Activated gamma-delta T cell treated with anti-CD3 and anti-CD28 coated beads, Interleukin-2, amount 50 U/mL, for 16 hours (primary cell): Measurements from ENCODE around the gene WDR13.
"Not testable (repeated sequence)": the region's sequence is repeated elsewhere in the genome, so short reads cannot be mapped to it uniquely, and the experiment has no call there.

Experiments
- DNase-seq: peaks from one replicate; pipeline ENCODE4 v3.0.0-alpha.2; 2020; ENCODE audit warnings: low read depth

Gene WDR13

DNA sequence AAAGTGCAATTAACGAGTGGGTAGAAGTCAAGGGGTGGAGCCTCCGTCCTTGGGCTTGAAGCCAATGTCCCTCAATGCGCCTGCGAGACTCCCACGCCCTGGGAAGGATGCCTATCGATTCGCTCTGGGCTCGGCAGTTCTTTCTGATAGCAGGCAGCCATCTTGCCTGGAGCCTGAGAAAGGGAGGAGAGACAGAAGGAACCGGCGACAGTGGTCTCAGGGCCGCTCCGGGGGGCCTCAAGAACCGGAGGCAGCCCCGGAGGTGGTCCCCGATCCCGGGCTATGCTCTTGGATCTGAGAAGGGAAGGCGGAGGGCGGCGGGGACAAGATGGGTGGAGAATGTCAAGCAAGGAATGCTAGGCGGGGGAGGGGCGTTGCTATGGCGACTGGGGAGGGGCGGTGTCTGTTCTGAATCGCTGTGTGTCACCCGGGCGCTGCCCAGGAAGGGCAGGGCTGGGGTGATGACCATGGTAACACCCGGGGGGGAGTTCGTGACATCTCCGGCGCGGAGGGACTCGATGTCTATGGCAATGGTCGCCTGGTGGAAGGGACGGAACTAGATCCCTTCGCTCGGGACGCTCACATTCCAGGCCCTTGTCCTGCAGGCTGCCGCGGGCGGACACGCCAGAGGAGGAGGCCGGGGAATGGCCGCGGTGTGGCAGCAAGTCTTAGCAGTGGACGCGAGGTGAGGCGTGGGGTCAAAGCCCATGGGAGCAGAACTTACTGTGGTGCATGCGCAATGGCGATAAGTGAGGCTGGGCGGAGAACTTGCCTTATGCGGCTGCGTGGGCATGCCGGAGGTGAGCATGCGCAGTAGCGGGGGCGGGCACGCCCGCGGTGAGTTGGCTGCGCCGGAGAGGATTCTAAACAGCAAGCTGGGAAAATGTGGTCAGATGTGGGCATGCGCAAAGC is at the start of gene WDR13:
WDR13 (plus strand) TSS at position 140 of the 912 bp plus-strand sequence; CDS start at position 645, 505 bp downstream.
- DNase-seq = peak; percentile 78

DNA sequence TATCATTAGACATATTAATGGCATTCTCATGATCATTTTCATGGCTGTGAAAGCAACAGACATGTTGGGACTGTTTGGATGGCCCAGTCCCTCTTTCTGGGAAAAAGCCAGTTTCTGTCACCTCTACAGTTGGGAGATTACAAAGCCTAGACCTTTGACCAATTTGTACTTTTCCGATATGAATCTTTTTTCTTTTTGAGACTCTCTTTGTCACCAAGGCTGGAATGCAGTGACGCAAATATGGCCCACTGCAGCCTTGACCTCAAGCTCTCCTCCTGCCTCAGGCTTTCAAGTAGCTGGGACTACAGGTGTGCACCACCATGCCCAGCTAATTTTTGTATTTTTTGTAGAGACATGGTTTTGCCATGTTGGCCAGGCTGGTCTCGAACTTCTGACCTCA is 48.4 kb upstream of the WDR13 start:
- DNase-seq = no peak

- not testable (repeated sequence) for DNase-seq
These were observed 41.5 kb upstream of the WDR13 start for GRCh38 chrX:48555731-48556325.

GRCh38 chrX:48558271-48558670 is 39.0 kb upstream of the WDR13 start:
- no peak for DNase-seq

- DNase-seq = no peak
These were observed 37.7 kb upstream of the WDR13 start for GRCh38 chrX:48559636-48560035.

- DNase-seq = no peak
These were observed 37.2 kb upstream of the WDR13 start for GRCh38 chrX:48560056-48560455.

DNA sequence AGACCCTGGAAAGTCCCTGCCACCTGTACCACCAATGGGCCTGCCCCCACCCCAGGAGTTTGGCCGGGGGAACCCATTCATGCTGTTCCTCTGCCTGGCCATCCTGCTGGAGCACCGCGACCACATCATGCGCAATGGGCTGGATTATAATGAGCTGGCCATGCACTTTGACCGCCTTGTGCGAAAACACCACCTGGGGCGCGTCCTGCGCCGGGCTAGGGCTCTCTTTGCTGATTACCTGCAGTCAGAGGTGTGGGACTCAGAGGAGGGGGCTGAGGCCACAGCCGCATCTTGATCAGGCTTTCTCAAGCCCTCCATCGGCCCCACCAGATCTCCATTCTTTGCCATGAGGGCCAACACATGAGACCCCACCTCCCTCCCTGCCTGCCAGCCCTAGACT is 36.6 kb upstream of the WDR13 start:
- no peak for DNase-seq

DNA sequence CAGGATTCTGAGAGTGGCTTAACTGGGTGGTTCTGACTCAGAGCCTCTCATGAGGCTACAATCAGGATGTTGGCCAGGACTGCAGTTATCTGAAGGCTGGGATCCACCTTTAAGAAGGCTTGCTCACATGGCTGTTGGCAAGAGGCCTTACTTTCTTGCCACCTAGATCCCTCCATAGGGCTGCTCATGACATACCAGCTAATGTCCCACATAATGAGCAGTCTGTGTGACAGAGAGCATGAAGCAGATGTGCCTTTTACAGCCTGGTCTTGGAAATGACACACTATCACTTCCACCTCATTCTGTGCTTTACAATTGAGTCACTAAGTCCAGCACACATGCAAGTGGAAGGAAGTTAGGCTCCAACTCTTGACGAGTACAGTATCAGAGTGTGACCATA is 27.3 kb upstream of the WDR13 start:
- no peak for DNase-seq

DNA sequence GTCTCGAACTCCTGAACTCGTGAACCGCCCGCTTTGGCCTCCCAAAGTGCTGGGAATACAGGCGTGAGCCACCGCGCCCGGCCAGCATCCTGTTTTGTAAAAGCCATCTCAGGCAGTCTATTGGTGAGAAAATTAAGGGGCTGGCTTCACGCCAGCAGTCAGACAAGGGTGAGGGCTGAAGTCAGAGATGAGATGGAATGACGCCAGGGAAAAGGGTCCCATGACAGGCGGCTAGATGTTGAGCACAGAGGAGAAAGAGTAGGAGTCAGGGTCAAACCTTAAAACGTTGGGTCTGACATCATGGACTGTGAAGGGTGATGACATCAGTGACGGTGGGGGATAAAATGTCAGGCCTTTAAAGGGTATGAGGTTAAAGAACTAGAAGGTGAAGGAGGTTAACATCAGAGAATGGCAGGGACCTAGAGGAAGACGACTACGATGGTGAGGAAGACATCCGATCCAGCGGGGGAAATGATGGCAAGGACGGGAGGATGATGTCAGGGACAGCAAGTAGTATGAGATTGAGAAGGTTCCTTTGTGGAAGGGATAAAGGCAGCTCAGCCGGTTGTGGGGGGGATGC is 23.5 kb upstream of the WDR13 start:
- no peak for DNase-seq

DNA sequence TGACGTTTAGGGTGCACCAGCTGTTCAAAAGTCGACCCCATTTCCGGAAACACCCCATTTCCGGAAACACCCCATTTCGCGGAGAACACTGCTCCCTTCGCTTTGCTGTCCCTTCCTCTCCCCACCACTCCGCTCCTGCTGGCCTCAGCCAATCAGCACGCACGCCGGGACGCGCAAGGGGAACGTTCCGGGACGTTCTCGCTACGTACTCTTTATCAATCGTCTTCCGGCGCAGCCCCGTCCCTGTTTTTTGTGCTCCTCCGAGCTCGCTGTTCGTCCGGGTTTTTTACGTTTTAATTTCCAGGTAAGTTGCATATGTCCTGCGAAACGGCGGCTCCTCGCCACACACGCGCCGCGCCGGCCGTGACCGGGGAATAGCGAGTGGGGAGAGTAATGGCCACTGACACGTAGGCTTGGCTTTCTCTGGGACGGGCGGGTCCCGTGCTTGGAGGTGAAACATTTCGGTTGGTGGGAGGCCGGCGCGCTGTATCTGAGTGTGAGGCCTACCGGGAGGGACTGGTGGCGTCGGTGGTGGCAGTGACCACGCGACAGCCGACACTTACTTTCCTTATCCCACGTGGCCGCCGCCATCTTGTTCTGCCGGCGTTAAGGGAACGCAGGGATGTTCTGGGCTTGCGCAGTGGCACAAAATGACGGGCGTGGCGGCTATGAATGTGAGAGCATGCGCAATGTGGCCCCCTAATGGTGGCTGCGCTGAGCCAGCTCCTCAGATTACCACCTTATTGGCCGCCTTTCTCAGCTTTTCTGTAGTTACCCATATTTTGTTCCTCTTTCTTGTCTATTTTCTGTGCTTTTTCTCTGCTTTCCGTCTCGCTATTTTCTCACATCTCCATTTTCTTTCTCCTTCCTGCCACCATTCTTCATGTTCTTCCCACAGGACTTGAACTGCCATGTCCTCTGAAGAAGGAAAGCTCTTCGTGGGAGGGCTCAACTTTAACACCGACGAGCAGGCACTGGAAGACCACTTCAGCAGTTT is 22.7 kb upstream of the WDR13 start, which contains the start of gene RBM3:
RBM3 (plus strand) TSS at position 215 of the 997 bp plus-strand sequence; CDS start at position 912, 697 bp downstream.
- DNase-seq = peak; percentile 88

- DNase-seq = no peak
These were observed 21.6 kb upstream of the WDR13 start for GRCh38 chrX:48575642-48576041.

GRCh38 chrX:48576108-48576507 is 21.2 kb upstream of the WDR13 start:
- DNase-seq = no peak

- DNase-seq = no peak
These were observed 18.6 kb upstream of the WDR13 start for GRCh38 chrX:48578661-48579128.

GRCh38 chrX:48579259-48579658 is 18.0 kb upstream of the WDR13 start:
- no peak for DNase-seq

- no peak for DNase-seq
These were observed 16.6 kb upstream of the WDR13 start for GRCh38 chrX:48580662-48581061.

DNA sequence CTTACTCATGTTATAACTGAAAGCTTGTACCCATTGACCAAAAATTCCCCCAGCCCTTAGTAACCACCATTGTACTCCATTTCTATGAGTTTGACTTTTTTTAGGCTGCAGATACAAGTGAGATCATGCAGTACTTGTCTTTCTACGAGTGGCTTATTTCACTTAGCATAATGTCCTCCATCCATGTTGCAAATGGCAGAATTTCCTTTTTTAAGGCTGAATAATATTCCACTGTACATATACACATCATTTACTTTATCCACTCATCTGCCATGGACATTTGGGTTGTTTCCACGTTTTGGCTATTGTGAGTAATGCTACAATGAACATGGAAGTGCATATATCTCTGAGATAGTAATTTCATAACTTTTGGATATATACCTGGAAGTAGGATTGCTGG is 12.6 kb upstream of the WDR13 start:
- no peak for DNase-seq

DNA sequence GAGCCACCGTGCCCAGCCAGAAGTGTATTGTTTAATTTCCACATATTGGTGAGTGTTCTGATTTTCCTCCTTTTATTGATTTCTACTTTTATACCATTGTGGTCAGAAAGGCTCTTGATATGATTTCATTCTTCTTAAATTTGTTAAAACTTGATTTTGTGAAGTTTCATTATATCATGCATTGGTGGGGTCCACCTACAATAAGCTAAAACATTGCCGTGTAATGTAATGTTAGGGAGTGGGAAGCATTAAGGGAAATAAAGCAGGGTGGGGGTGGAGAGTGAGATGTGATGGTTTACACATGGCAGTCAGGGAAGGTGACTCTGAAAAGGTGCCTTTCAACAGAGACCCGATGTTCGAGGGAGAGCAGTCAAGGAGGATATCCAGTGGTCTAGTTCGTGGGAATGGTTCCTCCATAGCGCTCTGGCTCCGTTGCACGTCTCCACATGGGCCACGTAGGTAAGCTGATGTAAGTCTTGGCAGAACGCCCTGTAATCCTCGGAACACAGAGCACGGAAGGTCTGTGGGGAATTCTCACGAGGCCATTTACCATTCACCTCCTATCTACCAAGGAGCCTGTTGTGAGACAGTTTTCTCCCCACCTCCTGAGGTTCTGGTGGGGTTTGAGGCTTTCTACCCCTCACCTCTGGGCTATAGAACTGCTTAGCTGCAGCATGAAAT is 7.7 kb upstream of the WDR13 start:
- no peak for DNase-seq

DNA sequence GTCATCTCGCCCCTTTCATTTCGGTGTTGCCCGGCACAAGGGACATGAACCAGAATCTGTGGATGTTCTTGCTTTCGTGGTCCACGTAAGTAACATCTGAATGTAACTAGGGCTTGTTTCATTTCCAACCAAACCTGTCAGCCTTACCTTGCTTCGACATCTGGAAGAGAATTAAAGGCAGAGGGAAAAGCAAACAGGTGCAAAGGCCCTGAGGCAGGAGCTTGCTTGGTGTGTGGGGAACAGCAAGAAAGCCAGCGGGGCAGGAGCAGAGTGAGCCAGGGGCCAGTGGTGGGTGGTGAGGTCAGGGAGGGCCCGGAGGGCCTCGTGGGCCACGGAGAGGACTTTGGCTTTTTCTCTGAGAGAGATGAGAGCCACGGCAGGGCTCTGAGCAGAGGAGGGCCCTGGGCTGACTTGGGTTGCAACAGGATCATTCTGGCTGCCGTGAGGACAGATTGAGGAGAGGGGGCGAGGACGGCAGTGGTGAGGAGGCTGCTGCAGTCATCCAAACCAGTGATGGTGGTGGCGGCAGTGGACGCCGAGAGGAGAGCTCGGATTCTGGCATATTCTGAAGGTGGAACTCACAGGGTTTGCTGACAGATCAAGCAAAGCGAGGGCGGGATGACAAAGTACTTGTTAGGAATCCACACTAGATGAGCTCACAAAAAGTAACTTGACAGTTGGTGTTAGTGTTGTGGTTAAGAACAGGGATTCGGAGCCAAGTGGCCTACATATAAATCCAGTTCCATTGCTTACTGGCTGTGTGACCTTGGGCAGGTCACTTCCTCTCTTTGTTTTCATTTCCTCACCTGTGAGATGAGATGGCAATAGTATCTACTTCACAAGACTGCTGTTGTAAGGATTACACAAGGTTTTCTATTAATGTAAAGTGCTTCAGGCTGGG is 6.8 kb upstream of the WDR13 start:
- DNase-seq = no peak

- DNase-seq = no peak
These were observed 6.0 kb upstream of the WDR13 start for GRCh38 chrX:48591255-48591791.

DNA sequence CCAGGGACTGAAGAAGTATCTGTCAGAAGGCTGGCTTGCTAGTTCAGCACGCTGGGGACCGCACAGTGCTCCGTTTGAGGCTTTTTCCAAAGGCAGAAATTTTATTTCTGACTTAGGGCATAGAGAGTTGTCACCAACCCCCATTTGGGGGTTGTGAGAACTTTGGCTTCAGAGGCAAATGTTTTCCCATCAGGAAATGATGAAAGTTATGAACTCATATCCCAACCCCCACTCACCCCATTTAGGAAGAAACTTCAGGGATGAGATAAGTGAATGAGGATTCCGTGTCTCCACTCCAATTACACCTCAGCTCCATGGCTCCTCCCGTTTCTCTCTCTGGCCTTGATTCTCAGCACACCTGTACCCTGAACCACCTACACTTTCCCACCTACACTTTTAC is 4.3 kb upstream of the WDR13 start:
- no peak for DNase-seq
